ENCODE results near the gene ARMC10.

The ARMC10 gene

GRCh38 chr7:103116511-103116910 lies 41.6 kb downstream of the ARMC10 start:
- TF ChIP-seq, protein P1, sequence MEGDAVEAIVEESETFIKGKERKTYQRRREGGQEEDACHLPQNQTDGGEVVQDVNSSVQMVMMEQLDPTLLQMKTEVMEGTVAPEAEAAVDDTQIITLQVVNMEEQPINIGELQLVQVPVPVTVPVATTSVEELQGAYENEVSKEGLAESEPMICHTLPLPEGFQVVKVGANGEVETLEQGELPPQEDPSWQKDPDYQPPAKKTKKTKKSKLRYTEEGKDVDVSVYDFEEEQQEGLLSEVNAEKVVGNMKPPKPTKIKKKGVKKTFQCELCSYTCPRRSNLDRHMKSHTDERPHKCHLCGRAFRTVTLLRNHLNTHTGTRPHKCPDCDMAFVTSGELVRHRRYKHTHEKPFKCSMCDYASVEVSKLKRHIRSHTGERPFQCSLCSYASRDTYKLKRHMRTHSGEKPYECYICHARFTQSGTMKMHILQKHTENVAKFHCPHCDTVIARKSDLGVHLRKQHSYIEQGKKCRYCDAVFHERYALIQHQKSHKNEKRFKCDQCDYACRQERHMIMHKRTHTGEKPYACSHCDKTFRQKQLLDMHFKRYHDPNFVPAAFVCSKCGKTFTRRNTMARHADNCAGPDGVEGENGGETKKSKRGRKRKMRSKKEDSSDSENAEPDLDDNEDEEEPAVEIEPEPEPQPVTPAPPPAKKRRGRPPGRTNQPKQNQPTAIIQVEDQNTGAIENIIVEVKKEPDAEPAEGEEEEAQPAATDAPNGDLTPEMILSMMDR (IDR thresholded peaks at IDR 0.05): no peak
- no peak overlapping the region for H3K27ac Mint-ChIP-seq
- H3K4me1 Mint-ChIP-seq: no peaks in the 10 kb centered on the region
- no peaks in the 10 kb centered on the region for H3K27me3 Mint-ChIP-seq (ENCODE audit: low read depth, poor library complexity)
- H3K36me3 Mint-ChIP-seq (ENCODE audit: low read depth): peaks cover 43% of the 10 kb centered on the region
- no peak for DNase-seq
- H3K4me3 Mint-ChIP-seq: no peak overlapping the region
- peaks cover 10% of the 10 kb centered on the region for H3K9me3 Mint-ChIP-seq

GRCh38 chr7:103116991-103117390 lies 42.1 kb downstream of the ARMC10 start:
- Mint-ChIP-seq H3K4me1 (no peaks in the 10 kb centered on the region), H3K9me3 (peaks cover 5% of the 10 kb centered on the region), H3K36me3 (ENCODE audit: low read depth) (peaks cover 43% of the 10 kb centered on the region), H3K27ac (no peak overlapping the region), H3K27me3 (ENCODE audit: low read depth, poor library complexity) (no peaks in the 10 kb centered on the region), H3K4me3 (no peak overlapping the region)
- TF ChIP-seq, protein P1 (IDR thresholded peaks at IDR 0.05): no peak
- no peak for DNase-seq

DNA sequence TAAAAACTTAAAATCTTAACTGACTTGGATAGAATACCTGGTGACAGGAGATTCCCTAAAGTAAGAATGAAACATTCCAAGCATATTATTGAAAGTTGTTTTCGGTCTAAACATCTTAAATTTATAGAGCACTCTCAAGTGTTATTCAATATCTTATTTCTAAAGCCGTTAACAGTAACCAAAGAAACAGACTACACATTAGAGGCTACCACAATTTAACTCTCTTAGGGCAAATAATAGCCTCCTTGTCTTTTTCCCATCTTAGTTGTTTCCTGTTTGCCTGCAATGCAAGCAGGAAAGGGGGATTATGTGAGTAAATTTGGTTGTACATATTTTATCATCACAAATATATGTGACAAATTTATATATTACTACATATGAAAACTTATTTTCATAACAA lies 42.5 kb downstream of the ARMC10 start:
- peaks cover 3% of the 10 kb centered on the region for H3K9me3 Mint-ChIP-seq

GRCh38 chr7:103119791-103120291 lies 44.9 kb downstream of the ARMC10 start:
- H3K27ac Mint-ChIP-seq: no peak overlapping the region
- DNase-seq: no peak
- H3K27me3 Mint-ChIP-seq (ENCODE audit: low read depth, poor library complexity): no peaks in the 10 kb centered on the region
- H3K4me3 Mint-ChIP-seq: no peak overlapping the region
- H3K36me3 Mint-ChIP-seq (ENCODE audit: low read depth): peaks cover 33% of the 10 kb centered on the region
- no peaks in the 10 kb centered on the region for H3K4me1 Mint-ChIP-seq
- TF ChIP-seq, protein P1 (IDR thresholded peaks at IDR 0.05): no peak
- H3K9me3 Mint-ChIP-seq: no peaks in the 10 kb centered on the region

More for the DNA sequence above, 42.5 kb downstream of the ARMC10 start:
- TF ChIP-seq, protein P1 (IDR thresholded peaks at IDR 0.05): no peak
- no peak overlapping the region for H3K27ac Mint-ChIP-seq
- DNase-seq: no peak
- H3K36me3 Mint-ChIP-seq (ENCODE audit: low read depth): peaks cover 42% of the 10 kb centered on the region
- no peaks in the 10 kb centered on the region for H3K27me3 Mint-ChIP-seq (ENCODE audit: low read depth, poor library complexity)
- no peak overlapping the region for H3K4me3 Mint-ChIP-seq
- H3K4me1 Mint-ChIP-seq: no peaks in the 10 kb centered on the region

- Mint-ChIP-seq H3K27ac (no peak overlapping the region), H3K36me3 (ENCODE audit: low read depth) (peaks cover 33% of the 10 kb centered on the region), H3K4me3 (no peak overlapping the region)
Observed at GRCh38 chr7:103120362-103120761, 45.4 kb downstream of the ARMC10 start.

DNA sequence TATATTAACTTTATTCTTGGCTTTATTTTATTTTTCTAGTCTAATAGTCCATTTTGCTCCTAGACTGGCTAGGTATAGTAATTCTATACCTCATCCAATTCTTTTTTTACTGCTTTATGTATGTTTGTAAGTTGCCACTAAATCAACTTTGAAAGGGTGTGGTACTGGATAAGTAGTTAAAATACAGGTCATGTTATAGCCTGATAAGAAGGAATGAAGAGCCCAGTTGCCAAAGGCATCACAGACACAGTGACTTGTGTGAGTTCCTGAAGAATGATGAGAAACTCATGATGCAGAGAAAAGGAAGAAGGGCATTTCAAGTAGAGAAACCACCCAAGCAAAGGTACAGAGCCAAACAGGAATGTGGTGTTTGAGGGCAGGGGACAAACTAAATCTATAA lies 46.7 kb downstream of the ARMC10 start:
- TF ChIP-seq, protein P1 (IDR thresholded peaks at IDR 0.05): no peak
- no peaks in the 10 kb centered on the region for H3K9me3 Mint-ChIP-seq
- peaks cover 40% of the 10 kb centered on the region for H3K36me3 Mint-ChIP-seq (ENCODE audit: low read depth)
- no peaks in the 10 kb centered on the region for H3K27me3 Mint-ChIP-seq (ENCODE audit: low read depth, poor library complexity)
- no peak overlapping the region for H3K4me3 Mint-ChIP-seq
- no peak for DNase-seq
- H3K4me1 Mint-ChIP-seq: no peaks in the 10 kb centered on the region
- H3K27ac Mint-ChIP-seq: no peak overlapping the region

More at GRCh38 chr7:103120362-103120761, 45.4 kb downstream of the ARMC10 start:
- TF ChIP-seq, protein P1 (IDR thresholded peaks at IDR 0.05): no peak
- no peaks in the 10 kb centered on the region for H3K9me3 Mint-ChIP-seq
- H3K4me1 Mint-ChIP-seq: no peaks in the 10 kb centered on the region
- no peaks in the 10 kb centered on the region for H3K27me3 Mint-ChIP-seq (ENCODE audit: low read depth, poor library complexity)
- DNase-seq: no peak
